Heart left ventricle (tissue), 13 donors: Measurements from ENCODE around the gene DIP2C.

Experiments
- POLR2A ChIP-seq, 2 donors: fragments of 450-650 bp; IDR thresholded peaks; one replicate each; pipeline ENCODE4 v1.6.1; 2017; ENCODE audit warnings: antibody characterized with exemption in 2 of 2, mild to moderate bottlenecking in 2 of 2, moderate library complexity in 2 of 2
- TF ChIP-seq, protein P1 (sequence below), 12 donors: fragments of 200-600 bp; sonication (generic) in 4 of 12; IDR thresholded peaks; one replicate each; pipeline versions ENCODE4 v1.5.0 to v1.8.0; 2018 to 2022; ENCODE audit warnings: antibody characterized with exemption in 12 of 12, mild to moderate bottlenecking in 5 of 12
- donor health status: ischemic (EF 13 %, LVEDD 7.1; RV severe dilation, severe dysfunction).
- donor health status: DM: no; HTN: yes; CAD: no.
- donor health status: DM: no; HTN: no; CAD: no.
- donor health status: ischemic (EF 25% LVEDD 6.9; RV normal size, moderate dysfunction).
- donor health status: ischemic (EF 25% LVEDD 5.7; RV mildly dilated, moderate dysfunction).
- donor health status: ischemic (EF 35%, LVEDD 5.7; RV mildly dilated, moderate dysfunction).
- donor health status: nonischemic (EF 11% LVEDD 7.7; RV severe dilation, severe dysfunction).
- donor health status: DM: yes; HTN: yes; CAD: no.
- donor health status: PGD.
- donor health status: ischemic (EF 29% LVEDD 5.4; RV normal size, mild dysfunction).
- donor health status: nonischemic (EF 23%, LVEDD 6.1; RV moderate dilation, normal function).

- TF ChIP-seq, protein P1, sequence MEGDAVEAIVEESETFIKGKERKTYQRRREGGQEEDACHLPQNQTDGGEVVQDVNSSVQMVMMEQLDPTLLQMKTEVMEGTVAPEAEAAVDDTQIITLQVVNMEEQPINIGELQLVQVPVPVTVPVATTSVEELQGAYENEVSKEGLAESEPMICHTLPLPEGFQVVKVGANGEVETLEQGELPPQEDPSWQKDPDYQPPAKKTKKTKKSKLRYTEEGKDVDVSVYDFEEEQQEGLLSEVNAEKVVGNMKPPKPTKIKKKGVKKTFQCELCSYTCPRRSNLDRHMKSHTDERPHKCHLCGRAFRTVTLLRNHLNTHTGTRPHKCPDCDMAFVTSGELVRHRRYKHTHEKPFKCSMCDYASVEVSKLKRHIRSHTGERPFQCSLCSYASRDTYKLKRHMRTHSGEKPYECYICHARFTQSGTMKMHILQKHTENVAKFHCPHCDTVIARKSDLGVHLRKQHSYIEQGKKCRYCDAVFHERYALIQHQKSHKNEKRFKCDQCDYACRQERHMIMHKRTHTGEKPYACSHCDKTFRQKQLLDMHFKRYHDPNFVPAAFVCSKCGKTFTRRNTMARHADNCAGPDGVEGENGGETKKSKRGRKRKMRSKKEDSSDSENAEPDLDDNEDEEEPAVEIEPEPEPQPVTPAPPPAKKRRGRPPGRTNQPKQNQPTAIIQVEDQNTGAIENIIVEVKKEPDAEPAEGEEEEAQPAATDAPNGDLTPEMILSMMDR (IDR thresholded peaks at IDR 0.05) = no peak
- no peak for TF ChIP-seq POLR2A (IDR thresholded peaks at IDR 0.05)
Observed at GRCh38 chr10:279232-279631, 410.2 kb downstream of the DIP2C start.
